ENCODE measurements around the gene NDUFS3.

NDUFS3 gene

GRCh38 chr11:47592251-47592650 lies 13.4 kb downstream of the NDUFS3 start:
- DNase-seq: no peak

GRCh38 chr11:47592970-47593369 lies 14.1 kb downstream of the NDUFS3 start:
- DNase-seq: no peak

GRCh38 chr11:47593492-47593933 lies 14.6 kb downstream of the NDUFS3 start:
- no peak for DNase-seq

- no peak for DNase-seq
Measured at GRCh38 chr11:47593934-47594855, 15.3 kb downstream of the NDUFS3 start, which contains the start of gene C1QTNF4. Gene C1QTNF4 (minus strand): TSS chr11:47594411. CDS start chr11:47590810, 3,601 bp downstream.

- DNase-seq: peak; percentile 29
Measured at GRCh38 chr11:47595029-47595428, 16.2 kb downstream of the NDUFS3 start.

- DNase-seq: no peak
Measured at GRCh38 chr11:47595967-47596366, 17.1 kb downstream of the NDUFS3 start.

GRCh38 chr11:47599902-47600301 lies 21.0 kb downstream of the NDUFS3 start:
- DNase-seq: no peak

GRCh38 chr11:47603295-47603694 lies 24.4 kb downstream of the NDUFS3 start:
- no peak for DNase-seq

- DNase-seq: no peak
Measured at GRCh38 chr11:47605921-47606320, 27.0 kb downstream of the NDUFS3 start.

GRCh38 chr11:47606731-47607130 lies 27.9 kb downstream of the NDUFS3 start:
- no peak for DNase-seq

- no peak for DNase-seq
Measured at GRCh38 chr11:47607380-47607779, 28.5 kb downstream of the NDUFS3 start.

- no peak for DNase-seq
Measured at GRCh38 chr11:47609675-47610074, 30.8 kb downstream of the NDUFS3 start.

- DNase-seq: no peak
Measured at GRCh38 chr11:47611348-47611794, 32.5 kb downstream of the NDUFS3 start.

GRCh38 chr11:47615249-47615648 lies 36.4 kb downstream of the NDUFS3 start:
- no peak for DNase-seq

GRCh38 chr11:47616726-47617416 lies 38.0 kb downstream of the NDUFS3 start:
- peak; percentile 42 for DNase-seq

- no peak for DNase-seq
Measured at GRCh38 chr11:47617417-47617809, 38.5 kb downstream of the NDUFS3 start.

- DNase-seq: no peak
Measured at GRCh38 chr11:47620836-47621378, 42.0 kb downstream of the NDUFS3 start.

GRCh38 chr11:47626234-47626633 lies 47.4 kb downstream of the NDUFS3 start:
- DNase-seq: no peak

GRCh38 chr11:47628026-47628425 lies 49.2 kb downstream of the NDUFS3 start:
- no peak for DNase-seq

- DNase-seq: peak; percentile 20
Measured at GRCh38 chr11:47631473-47631872, 52.6 kb downstream of the NDUFS3 start.
